NB4 (cell line): ENCODE measurements around the gene PPCS.

Experiments used
- MYC ChIP-seq: IDR thresholded peaks from 2 replicates; pipeline ENCODE4 v1.6.1; 2011; ENCODE audit warnings: low read depth, low read length
- POLR2A ChIP-seq: IDR thresholded peaks from 2 replicates; pipeline ENCODE4 v1.6.1; 2011; ENCODE audit warnings: mild to moderate bottlenecking; ENCODE audit not compliant: insufficient read length; ENCODE audit errors: extremely low read depth
- TF ChIP-seq, protein P1 (sequence below): IDR thresholded peaks from one replicate; pipeline ENCODE4 v1.5.1; 2012; ENCODE audit warnings: low read depth, low read length
- TF ChIP-seq, protein P2 (sequence below): IDR thresholded peaks from 2 replicates; pipeline ENCODE4 v1.6.1; 2011; ENCODE audit warnings: low read depth, low read length

DNA sequence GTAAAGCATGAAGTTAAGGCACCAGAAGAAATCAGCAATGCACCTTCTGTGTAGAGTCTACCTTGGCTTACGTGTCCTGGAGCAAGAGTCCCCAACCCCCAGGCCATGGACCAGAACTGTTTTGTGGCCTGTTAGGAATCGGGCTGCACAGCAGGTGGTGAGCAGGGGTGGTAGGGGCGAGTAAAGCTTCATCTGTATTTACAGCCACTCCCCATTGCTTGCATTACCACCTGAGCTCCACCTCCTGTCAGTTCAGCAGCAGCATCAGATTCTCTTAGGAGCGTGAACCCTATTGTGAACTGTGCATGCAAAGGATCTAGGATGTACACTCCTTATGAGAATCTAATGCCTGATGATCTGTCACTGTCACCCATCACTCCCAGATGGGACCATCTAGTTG is 22.0 kb upstream of the PPCS start:
- TF ChIP-seq, protein P1, sequence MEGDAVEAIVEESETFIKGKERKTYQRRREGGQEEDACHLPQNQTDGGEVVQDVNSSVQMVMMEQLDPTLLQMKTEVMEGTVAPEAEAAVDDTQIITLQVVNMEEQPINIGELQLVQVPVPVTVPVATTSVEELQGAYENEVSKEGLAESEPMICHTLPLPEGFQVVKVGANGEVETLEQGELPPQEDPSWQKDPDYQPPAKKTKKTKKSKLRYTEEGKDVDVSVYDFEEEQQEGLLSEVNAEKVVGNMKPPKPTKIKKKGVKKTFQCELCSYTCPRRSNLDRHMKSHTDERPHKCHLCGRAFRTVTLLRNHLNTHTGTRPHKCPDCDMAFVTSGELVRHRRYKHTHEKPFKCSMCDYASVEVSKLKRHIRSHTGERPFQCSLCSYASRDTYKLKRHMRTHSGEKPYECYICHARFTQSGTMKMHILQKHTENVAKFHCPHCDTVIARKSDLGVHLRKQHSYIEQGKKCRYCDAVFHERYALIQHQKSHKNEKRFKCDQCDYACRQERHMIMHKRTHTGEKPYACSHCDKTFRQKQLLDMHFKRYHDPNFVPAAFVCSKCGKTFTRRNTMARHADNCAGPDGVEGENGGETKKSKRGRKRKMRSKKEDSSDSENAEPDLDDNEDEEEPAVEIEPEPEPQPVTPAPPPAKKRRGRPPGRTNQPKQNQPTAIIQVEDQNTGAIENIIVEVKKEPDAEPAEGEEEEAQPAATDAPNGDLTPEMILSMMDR: no peak
- TF ChIP-seq, protein P2, sequence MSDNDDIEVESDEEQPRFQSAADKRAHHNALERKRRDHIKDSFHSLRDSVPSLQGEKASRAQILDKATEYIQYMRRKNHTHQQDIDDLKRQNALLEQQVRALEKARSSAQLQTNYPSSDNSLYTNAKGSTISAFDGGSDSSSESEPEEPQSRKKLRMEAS: no peak
- TF ChIP-seq POLR2A (no peak), MYC (no peak)
